ENCODE data around the gene FGF14.

The FGF14 gene

GRCh38 chr13:101970341-101970740 is 431.5 kb downstream of the FGF14 start:
- Histone ChIP-seq H4K20me1 (ENCODE audit: insufficient read depth, low read length) (no peaks in the 10 kb centered on the region), H3K27ac (ENCODE audit: low read length) (no peak overlapping the region), H3K4me2 (ENCODE audit: low read length) (no peak overlapping the region), H3K4me3 (ENCODE audit: low read length) (no peak overlapping the region), H3K4me1 (ENCODE audit: low read length) (no peaks in the 10 kb centered on the region), H3K36me3 (replicated peaks; ENCODE audit: low read depth, low read length) (no peaks in the 10 kb centered on the region), H3K9me3 (ENCODE audit: insufficient read depth, low read length) (no peaks in the 10 kb centered on the region), H3K79me2 (ENCODE audit: low read length) (no peaks in the 10 kb centered on the region), H3K27me3 (ENCODE audit: low read depth, low read length) (no peaks in the 10 kb centered on the region), H3K9ac (ENCODE audit: low read length) (no peak overlapping the region), H2AFZ (ENCODE audit: low read depth, low read length) (no peak overlapping the region)
- TF ChIP-seq EZH2phosphoT487 (IDR thresholded peaks at IDR 0.05; ENCODE audit: low read depth) (no peak), CTCF (IDR thresholded peaks at IDR 0.05; ENCODE audit: low read depth, low read length) (no peak)

GRCh38 chr13:101967781-101968180 is 434.1 kb downstream of the FGF14 start:
- Histone ChIP-seq H3K27ac (ENCODE audit: low read length) (no peak overlapping the region), H3K79me2 (ENCODE audit: low read length) (no peaks in the 10 kb centered on the region), H3K4me2 (ENCODE audit: low read length) (no peak overlapping the region), H3K36me3 (replicated peaks; ENCODE audit: low read depth, low read length) (no peaks in the 10 kb centered on the region), H2AFZ (ENCODE audit: low read depth, low read length) (no peak overlapping the region), H3K9me3 (ENCODE audit: insufficient read depth, low read length) (no peaks in the 10 kb centered on the region), H3K27me3 (ENCODE audit: low read depth, low read length) (no peaks in the 10 kb centered on the region), H3K4me3 (ENCODE audit: low read length) (no peak overlapping the region), H3K4me1 (ENCODE audit: low read length) (no peaks in the 10 kb centered on the region), H4K20me1 (ENCODE audit: insufficient read depth, low read length) (no peaks in the 10 kb centered on the region), H3K9ac (ENCODE audit: low read length) (no peak overlapping the region)
- no peak for TF ChIP-seq EZH2phosphoT487 (IDR thresholded peaks at IDR 0.05; ENCODE audit: low read depth)
- TF ChIP-seq CTCF (IDR thresholded peaks at IDR 0.05; ENCODE audit: low read depth, low read length) = no peak

- Histone ChIP-seq H3K4me2 (ENCODE audit: low read length) (no peak overlapping the region), H2AFZ (ENCODE audit: low read depth, low read length) (no peak overlapping the region), H3K79me2 (ENCODE audit: low read length) (no peaks in the 10 kb centered on the region), H3K9ac (ENCODE audit: low read length) (no peak overlapping the region), H3K9me3 (ENCODE audit: insufficient read depth, low read length) (no peaks in the 10 kb centered on the region), H3K4me1 (ENCODE audit: low read length) (no peaks in the 10 kb centered on the region), H3K27me3 (ENCODE audit: low read depth, low read length) (no peaks in the 10 kb centered on the region), H4K20me1 (ENCODE audit: insufficient read depth, low read length) (no peaks in the 10 kb centered on the region), H3K36me3 (replicated peaks; ENCODE audit: low read depth, low read length) (no peaks in the 10 kb centered on the region), H3K4me3 (ENCODE audit: low read length) (no peak overlapping the region), H3K27ac (ENCODE audit: low read length) (no peak overlapping the region)
- TF ChIP-seq EZH2phosphoT487 (IDR thresholded peaks at IDR 0.05; ENCODE audit: low read depth) = no peak
- TF ChIP-seq CTCF (IDR thresholded peaks at IDR 0.05; ENCODE audit: low read depth, low read length) = no peak
These were observed 434.6 kb downstream of the FGF14 start for GRCh38 chr13:101967216-101967615.

- Histone ChIP-seq H3K9me3 (ENCODE audit: insufficient read depth, low read length) (no peaks in the 10 kb centered on the region), H3K4me3 (ENCODE audit: low read length) (no peak overlapping the region), H3K9ac (ENCODE audit: low read length) (no peak overlapping the region), H3K36me3 (replicated peaks; ENCODE audit: low read depth, low read length) (no peaks in the 10 kb centered on the region), H3K27me3 (ENCODE audit: low read depth, low read length) (no peaks in the 10 kb centered on the region), H3K4me2 (ENCODE audit: low read length) (no peak overlapping the region), H2AFZ (ENCODE audit: low read depth, low read length) (no peak overlapping the region), H3K27ac (ENCODE audit: low read length) (no peak overlapping the region), H3K4me1 (ENCODE audit: low read length) (no peaks in the 10 kb centered on the region), H3K79me2 (ENCODE audit: low read length) (no peaks in the 10 kb centered on the region), H4K20me1 (ENCODE audit: insufficient read depth, low read length) (no peaks in the 10 kb centered on the region)
- TF ChIP-seq CTCF (IDR thresholded peaks at IDR 0.05; ENCODE audit: low read depth, low read length) (no peak), EZH2phosphoT487 (IDR thresholded peaks at IDR 0.05; ENCODE audit: low read depth) (no peak)
These were observed 436.8 kb downstream of the FGF14 start for GRCh38 chr13:101965096-101965495.
